Measurements from ENCODE around the gene NOTCH2. TPM values are rescaled to one million over a fixed set of nuclear protein-coding genes. Genes with fewer than 3 reads are reported as not detected.

Gene NOTCH2
- total RNA-seq, 4 donors from 2014 or later: 57.4 to 83.7 (median 75.8) TPM

GRCh38 chr1:119896303-119896702 is 173.2 kb downstream of the NOTCH2 start, which contains the start of gene ADAM30:
Gene ADAM30, minus strand, starts transcription at chr1:119896515. Its CDS starts 179 bp downstream, at chr1:119896336.
- Histone ChIP-seq H3K36me3 (no peaks in the 10 kb centered on the region), H3K9me3 (no peaks in the 10 kb centered on the region), H3K4me3 (no peak within 1 kb of the TSS), H3K27me3 (peaks cover 0 to 43% (median 0%) of the 10 kb centered on the region in 4 donors), H3K27ac (no peak within 1 kb of the TSS), H3K4me1 (no peaks in the 10 kb centered on the region)
- intact Hi-C loops (cut with DNase I): no loop called here
- 43 to 64% methylated on average over 14 to 22 of the region's 24 CpGs for WGBS, 2 donors
- TF ChIP-seq, protein P1, sequence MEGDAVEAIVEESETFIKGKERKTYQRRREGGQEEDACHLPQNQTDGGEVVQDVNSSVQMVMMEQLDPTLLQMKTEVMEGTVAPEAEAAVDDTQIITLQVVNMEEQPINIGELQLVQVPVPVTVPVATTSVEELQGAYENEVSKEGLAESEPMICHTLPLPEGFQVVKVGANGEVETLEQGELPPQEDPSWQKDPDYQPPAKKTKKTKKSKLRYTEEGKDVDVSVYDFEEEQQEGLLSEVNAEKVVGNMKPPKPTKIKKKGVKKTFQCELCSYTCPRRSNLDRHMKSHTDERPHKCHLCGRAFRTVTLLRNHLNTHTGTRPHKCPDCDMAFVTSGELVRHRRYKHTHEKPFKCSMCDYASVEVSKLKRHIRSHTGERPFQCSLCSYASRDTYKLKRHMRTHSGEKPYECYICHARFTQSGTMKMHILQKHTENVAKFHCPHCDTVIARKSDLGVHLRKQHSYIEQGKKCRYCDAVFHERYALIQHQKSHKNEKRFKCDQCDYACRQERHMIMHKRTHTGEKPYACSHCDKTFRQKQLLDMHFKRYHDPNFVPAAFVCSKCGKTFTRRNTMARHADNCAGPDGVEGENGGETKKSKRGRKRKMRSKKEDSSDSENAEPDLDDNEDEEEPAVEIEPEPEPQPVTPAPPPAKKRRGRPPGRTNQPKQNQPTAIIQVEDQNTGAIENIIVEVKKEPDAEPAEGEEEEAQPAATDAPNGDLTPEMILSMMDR (IDR thresholded peaks at IDR 0.05): no peak
- no peak for TF ChIP-seq POLR2A (IDR thresholded peaks at IDR 0.05)
- no peak for DNase-seq

- DNase-seq: no peak
- H3K4me1 ChIP-seq: no peaks in the 10 kb centered on the region
- no peak overlapping the region for H3K27ac ChIP-seq
- H3K4me3 ChIP-seq: no peak overlapping the region
- intact Hi-C loops (cut with DNase I): no loop called here
- TF ChIP-seq POLR2A (IDR thresholded peaks at IDR 0.05): no peak
- TF ChIP-seq, protein P1 (IDR thresholded peaks at IDR 0.05): no peak
- 77 to 78% methylated on average over 4 of the region's 4 CpGs for WGBS, 2 donors
- H3K36me3 ChIP-seq: no peaks in the 10 kb centered on the region
- H3K27me3 ChIP-seq: peaks cover 0 to 43% (median 0%) of the 10 kb centered on the region in 4 donors
- no peaks in the 10 kb centered on the region for H3K9me3 ChIP-seq
Measured at GRCh38 chr1:119895102-119895501, 174.4 kb downstream of the NOTCH2 start.

DNA sequence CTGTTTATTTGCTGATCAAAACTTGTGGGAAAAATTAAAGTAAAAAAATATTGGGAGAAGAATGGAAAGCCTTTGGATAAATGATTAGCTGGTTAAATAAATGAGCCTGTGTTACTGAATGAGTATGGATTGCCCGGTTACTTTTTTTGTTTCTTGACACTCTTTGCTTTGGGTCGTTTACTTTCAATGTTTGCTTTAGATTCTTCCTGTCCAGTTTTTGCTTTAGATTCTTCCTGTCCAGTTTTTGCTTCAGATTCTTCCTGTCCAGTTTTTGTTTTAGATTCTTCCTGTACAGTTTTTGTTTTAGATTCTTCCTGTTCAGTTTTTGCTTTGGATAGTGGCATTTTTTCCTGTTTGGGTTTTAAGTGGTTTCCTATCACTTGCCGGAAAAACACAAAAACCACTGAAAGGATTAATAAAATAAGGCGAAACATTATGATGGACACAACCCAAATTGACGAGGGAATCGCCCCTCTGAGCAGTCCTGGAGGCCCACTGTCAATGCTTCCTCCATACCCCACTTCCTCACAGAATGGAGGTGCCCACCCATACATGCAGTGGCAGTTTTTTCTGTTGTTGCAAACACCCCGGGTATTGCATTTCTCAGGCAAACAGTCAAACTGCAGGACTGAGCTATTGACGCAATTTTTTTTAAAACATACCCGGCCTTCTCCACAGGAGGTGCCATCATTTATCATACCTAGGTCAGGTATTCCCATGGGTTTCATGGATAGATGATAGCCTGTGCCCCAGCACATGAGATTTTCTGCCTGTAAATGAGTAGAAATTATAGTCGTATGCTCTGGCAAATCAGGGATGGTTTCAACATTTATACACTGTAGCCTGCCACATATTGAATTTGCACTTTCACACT is 175.4 kb downstream of the NOTCH2 start:
- no peaks in the 10 kb centered on the region for H3K36me3 ChIP-seq
- TF ChIP-seq, protein P1 (IDR thresholded peaks at IDR 0.05): no peak
- no peak for TF ChIP-seq POLR2A (IDR thresholded peaks at IDR 0.05)
- H3K9me3 ChIP-seq: no peaks in the 10 kb centered on the region
- H3K27me3 ChIP-seq: peaks cover 0 to 43% (median 0%) of the 10 kb centered on the region in 4 donors
- intact Hi-C loops (cut with DNase I): no loop called here
- H3K4me3 ChIP-seq: no peak overlapping the region
- H3K27ac ChIP-seq: no peak overlapping the region
- 57 to 63% methylated on average over 10 of the region's 10 CpGs for WGBS, 2 donors
- H3K4me1 ChIP-seq: no peaks in the 10 kb centered on the region
- DNase-seq: no peak

DNA sequence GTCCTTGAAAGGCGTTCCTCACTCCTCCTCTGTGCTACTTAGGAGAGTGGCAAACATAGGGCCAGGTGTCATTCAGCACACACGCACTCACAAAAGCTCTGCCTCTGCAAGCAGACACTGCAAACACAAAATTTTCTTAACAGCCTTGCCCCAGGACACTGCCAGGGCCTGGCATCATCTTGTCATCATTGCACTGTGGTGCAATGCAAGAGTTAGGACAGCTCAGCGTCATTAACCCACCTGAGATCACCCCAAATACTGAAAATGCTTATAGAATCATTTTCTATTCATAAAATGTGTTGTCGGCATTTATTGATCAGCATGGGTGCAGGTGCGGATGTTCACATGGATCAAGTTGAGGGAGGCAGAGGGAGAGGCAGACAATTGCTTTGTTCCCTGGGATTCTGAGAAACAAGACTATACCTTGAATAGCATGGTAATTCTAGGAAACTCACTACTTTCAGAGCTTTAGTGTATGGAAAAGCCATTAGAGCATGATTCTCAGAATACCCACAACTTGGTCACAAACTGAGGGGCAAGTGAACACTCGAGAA is 176.1 kb downstream of the NOTCH2 start:
- intact Hi-C loops (cut with DNase I): no loop called here
- no peak for DNase-seq

More for the DNA sequence above, 176.1 kb downstream of the NOTCH2 start:
- Histone ChIP-seq H3K9me3 (no peaks in the 10 kb centered on the region), H3K36me3 (no peaks in the 10 kb centered on the region), H3K27me3 (peaks cover 0 to 40% (median 0%) of the 10 kb centered on the region in 4 donors), H3K4me3 (no peak overlapping the region), H3K27ac (no peak overlapping the region), H3K4me1 (no peaks in the 10 kb centered on the region)
- 72 to 73% methylated on average over 5 to 6 of the region's 6 CpGs for WGBS, 2 donors
- TF ChIP-seq POLR2A (IDR thresholded peaks at IDR 0.05): no peak
- TF ChIP-seq, protein P1 (IDR thresholded peaks at IDR 0.05): no peak

Measured in esophagus squamous epithelium (tissue), 5 donors.